GM18519 (cell line): ENCODE results near the gene MAGEB2.
"Not testable (repeated sequence)": the region's sequence is repeated elsewhere in the genome, so short reads cannot be mapped to it uniquely, and the experiment has no call there.

Experiments used
- ATAC-seq: cut with Tn5 transposase; IDR thresholded peaks from one replicate; pipeline ENCODE4 v1.9.1; 2021; ENCODE audit warnings: mild to moderate bottlenecking, moderate library complexity; ENCODE audit not compliant: unreplicated experiment, low FRiP score

MAGEB2 gene

GRCh38 chrX:30215357-30215843 is at the start of gene MAGEB2:
Gene MAGEB2 (plus strand): TSS chrX:30215563. CDS start chrX:30218581, 3,018 bp downstream.
- ATAC-seq = no peak

- no peak for ATAC-seq
Observed at GRCh38 chrX:30170900-30171299, 44.5 kb upstream of the MAGEB2 start.

GRCh38 chrX:30181353-30181752 is 34.0 kb upstream of the MAGEB2 start:
- ATAC-seq = no peak

GRCh38 chrX:30183554-30183953 is 31.8 kb upstream of the MAGEB2 start:
- ATAC-seq = no peak

GRCh38 chrX:30190426-30190825 is 24.9 kb upstream of the MAGEB2 start:
- ATAC-seq = no peak

GRCh38 chrX:30193910-30194309 is 21.5 kb upstream of the MAGEB2 start:
- ATAC-seq = not testable (repeated sequence)

- ATAC-seq = peak; percentile 47
Observed at GRCh38 chrX:30196322-30196721, 19.0 kb upstream of the MAGEB2 start.

- ATAC-seq = no peak
Observed at GRCh38 chrX:30212172-30212571, 3.2 kb upstream of the MAGEB2 start.

GRCh38 chrX:30217465-30217864 is 2.1 kb downstream of the MAGEB2 start:
- ATAC-seq = no peak

GRCh38 chrX:30219372-30219771 is 4.0 kb downstream of the MAGEB2 start:
- ATAC-seq = no peak

GRCh38 chrX:30220661-30221060 is 5.3 kb downstream of the MAGEB2 start:
- no peak for ATAC-seq

- ATAC-seq = no peak
Observed at GRCh38 chrX:30224536-30224935, 9.2 kb downstream of the MAGEB2 start.

GRCh38 chrX:30228526-30228925 is 13.2 kb downstream of the MAGEB2 start:
- ATAC-seq = no peak

GRCh38 chrX:30230395-30230794 is 15.0 kb downstream of the MAGEB2 start, which contains the start of gene MAGEB3:
Gene MAGEB3 (plus strand): TSS chrX:30230657. CDS start chrX:30235925, 5,268 bp downstream.
- ATAC-seq = no peak

- no peak for ATAC-seq
Observed at GRCh38 chrX:30241724-30242415, 26.5 kb downstream of the MAGEB2 start, which contains the start of gene MAGEB4. Gene MAGEB4 (plus strand): TSS chrX:30242000. CDS start chrX:30242136, 136 bp downstream.

GRCh38 chrX:30246769-30247489 is 31.6 kb downstream of the MAGEB2 start, which contains the start of gene MAGEB1:
Gene MAGEB1 (plus strand): TSS chrX:30247146. CDS start chrX:30250494, 3,348 bp downstream.
- no peak for ATAC-seq

- peak; percentile 60 for ATAC-seq
Observed at GRCh38 chrX:30248854-30249253, 33.5 kb downstream of the MAGEB2 start.

- no peak for ATAC-seq
Observed at GRCh38 chrX:30253257-30253656, 37.9 kb downstream of the MAGEB2 start.

GRCh38 chrX:30259927-30260326 is 44.6 kb downstream of the MAGEB2 start:
- ATAC-seq = no peak

- no peak for ATAC-seq
Observed at GRCh38 chrX:30261012-30261411, 45.6 kb downstream of the MAGEB2 start.

GRCh38 chrX:30262763-30263162 is 47.4 kb downstream of the MAGEB2 start:
- ATAC-seq = no peak
